Trophoblast cell (in vitro differentiated cells and primary cell): ENCODE measurements around the gene POP5.
A peak's percentile ranks its signal among the peaks of the same experiment; 100 is the strongest.
"Not testable (repeated sequence)": the region's sequence is repeated elsewhere in the genome, so short reads cannot be mapped to it uniquely, and the experiment has no call there.

Experiments
- DNase-seq, 2 donors: peaks; one replicate each; pipeline ENCODE4 v3.0.0-alpha.2; 2016
- H2AFZ ChIP-seq: 2 replicates; pipeline ENCODE4 v1.6.1; 2013; ENCODE audit warnings: low read length, moderate library complexity, mild to moderate bottlenecking; ENCODE audit not compliant: insufficient read depth, poor library complexity
- H2AK5ac ChIP-seq: 2 replicates; pipeline ENCODE4 v1.6.1; 2013; ENCODE audit warnings: mild to moderate bottlenecking, low read length
- H2BK120ac ChIP-seq: 2 replicates; pipeline ENCODE4 v1.6.1; 2013; ENCODE audit warnings: low read length, mild to moderate bottlenecking, moderate library complexity; ENCODE audit not compliant: insufficient read depth, poor library complexity
- H2BK12ac ChIP-seq: 2 replicates; pipeline ENCODE4 v1.6.1; 2013; ENCODE audit warnings: mild to moderate bottlenecking, low read length, moderate library complexity
- H2BK5ac ChIP-seq: 2 replicates; pipeline ENCODE4 v1.6.1; 2013; ENCODE audit warnings: low read length, low read depth, moderate library complexity, mild to moderate bottlenecking; ENCODE audit not compliant: poor library complexity
- H3K14ac ChIP-seq: 2 replicates; pipeline ENCODE4 v1.6.1; 2013; ENCODE audit warnings: mild to moderate bottlenecking, low read length
- H3K18ac ChIP-seq: 2 replicates; pipeline ENCODE4 v1.6.1; 2013; ENCODE audit warnings: mild to moderate bottlenecking, low read length
- H3K23ac ChIP-seq: 2 replicates; pipeline ENCODE4 v1.6.1; 2013; ENCODE audit warnings: low read length
- H3K27ac ChIP-seq: 2 replicates; pipeline ENCODE4 v1.5.1; 2013; ENCODE audit warnings: low read depth, mild to moderate bottlenecking, inconsistent platforms, low read length, moderate library complexity
- H3K27me3 ChIP-seq: 2 replicates; pipeline ENCODE4 v1.6.1; 2013; ENCODE audit warnings: inconsistent platforms, mild to moderate bottlenecking, low read length, moderate library complexity; ENCODE audit not compliant: insufficient read depth
- H3K36me3 ChIP-seq, 2 experiments: 1 replicate in 1 of 2; 2 replicates in 1 of 2; pipeline ENCODE4 v1.6.1; 2013; ENCODE audit warnings: low read length in 2 of 2, mild to moderate bottlenecking in 2 of 2, moderate library complexity in 1 of 2; ENCODE audit not compliant: insufficient read depth in 2 of 2, control insufficient read depth in 1 of 2
- H3K4ac ChIP-seq: 2 replicates; pipeline ENCODE4 v1.6.1; 2013; ENCODE audit warnings: low read depth, mild to moderate bottlenecking, low read length, moderate library complexity
- H3K4me1 ChIP-seq, 2 experiments: 1 replicate in 1 of 2; 2 replicates in 1 of 2; pipeline ENCODE4 v1.6.1; 2013; ENCODE audit warnings: low read length in 2 of 2, mild to moderate bottlenecking in 2 of 2, moderate library complexity in 1 of 2; ENCODE audit not compliant: insufficient read depth in 2 of 2, control insufficient read depth in 1 of 2
- H3K4me2 ChIP-seq: 2 replicates; pipeline ENCODE4 v1.6.1; 2013; ENCODE audit warnings: inconsistent platforms, mild to moderate bottlenecking, low read length, moderate library complexity
- H3K4me3 ChIP-seq: 2 replicates; pipeline ENCODE4 v1.5.1; 2013; ENCODE audit warnings: mild to moderate bottlenecking, low read depth, low read length, inconsistent platforms
- H3K79me1 ChIP-seq: one replicate; pipeline ENCODE4 v1.6.1; 2013; ENCODE audit warnings: low read length
- H3K79me2 ChIP-seq: 2 replicates; pipeline ENCODE4 v1.6.1; 2013; ENCODE audit warnings: low read length, mild to moderate bottlenecking; ENCODE audit not compliant: control insufficient read depth, insufficient read depth, poor library complexity
- H3K9ac ChIP-seq: 2 replicates; pipeline ENCODE4 v1.6.1; 2013; ENCODE audit warnings: mild to moderate bottlenecking, low read length
- H3K9me3 ChIP-seq: 2 replicates; pipeline ENCODE4 v1.6.1; 2013; ENCODE audit warnings: low read depth, mild to moderate bottlenecking, control low read depth, inconsistent platforms, low read length; ENCODE audit not compliant: insufficient read depth
- H4K12ac ChIP-seq: 2 replicates; pipeline ENCODE4 v1.6.1; 2013; ENCODE audit warnings: low read depth, mild to moderate bottlenecking, low read length, moderate library complexity
- H4K8ac ChIP-seq: 2 replicates; pipeline ENCODE4 v1.6.1; 2013; ENCODE audit warnings: low read depth, mild to moderate bottlenecking, low read length, moderate library complexity
- H4K91ac ChIP-seq: one replicate; pipeline ENCODE4 v1.6.1; 2013; ENCODE audit warnings: low read depth, mild to moderate bottlenecking, low read length, moderate library complexity
- WGBS: extraction: QIAGEN DNeasy Blood & Tissue Kit; methylation state at CpG from one replicate; pipeline ENCODE4 v1.1.7; 2013; ENCODE audit warnings: missing lambda C conversion rate; ENCODE audit not compliant: insufficient read length, insufficient coverage; ENCODE audit errors: extremely low coverage; 5-methylcytosine and 5-hydroxymethylcytosine counted together

POP5 gene

GRCh38 chr12:120617193-120617592 is 36.0 kb upstream of the POP5 start:
- H3K27ac ChIP-seq, H2AK5ac ChIP-seq, H2BK5ac ChIP-seq, H3K4me1 ChIP-seq, H3K27me3 ChIP-seq, H4K8ac ChIP-seq, H2AFZ ChIP-seq, H3K79me1 ChIP-seq, H3K9me3 ChIP-seq, H3K36me3 ChIP-seq, H3K4me2 ChIP-seq, H4K12ac ChIP-seq, DNase-seq, H2BK120ac ChIP-seq, H3K23ac ChIP-seq, H3K79me2 ChIP-seq, H2BK12ac ChIP-seq, H3K14ac ChIP-seq, H4K91ac ChIP-seq, H3K4me3 ChIP-seq, H3K4ac ChIP-seq, H3K9ac ChIP-seq, H3K18ac ChIP-seq: not testable (repeated sequence)
- no CpG with 5 or more reads among the region's 3 CpGs for WGBS

GRCh38 chr12:120614848-120615247 is 33.6 kb upstream of the POP5 start:
- H3K4me3 ChIP-seq, result no peak overlapping the region
- no peak overlapping the region for H2BK120ac ChIP-seq
- no peak overlapping the region for H2AFZ ChIP-seq
- H2AK5ac ChIP-seq, result no peak overlapping the region
- H3K79me2 ChIP-seq, result no peaks in the 10 kb centered on the region
- no peaks in the 10 kb centered on the region for H3K79me1 ChIP-seq
- H3K14ac ChIP-seq, result no peak overlapping the region
- no peak overlapping the region for H3K23ac ChIP-seq
- H4K91ac ChIP-seq, result no peak overlapping the region
- no peak overlapping the region for H3K9ac ChIP-seq
- DNase-seq, result no peak
- no peak overlapping the region for H3K4ac ChIP-seq
- H3K18ac ChIP-seq, result no peak overlapping the region
- H4K12ac ChIP-seq, result no peak overlapping the region
- no peaks in the 10 kb centered on the region for H3K27me3 ChIP-seq
- no peak overlapping the region for H4K8ac ChIP-seq
- no peaks in the 10 kb centered on the region for H3K36me3 ChIP-seq
- no peak overlapping the region for H3K27ac ChIP-seq
- no peak overlapping the region for H2BK5ac ChIP-seq
- no peak overlapping the region for H2BK12ac ChIP-seq
- H3K4me2 ChIP-seq, result no peak overlapping the region
- H3K4me1 ChIP-seq, result no peaks in the 10 kb centered on the region
- no peaks in the 10 kb centered on the region for H3K9me3 ChIP-seq

GRCh38 chr12:120611534-120611933 is 30.3 kb upstream of the POP5 start:
- not testable (repeated sequence) for H3K4ac ChIP-seq, H3K9ac ChIP-seq, H3K4me3 ChIP-seq, H3K4me1 ChIP-seq, H2BK5ac ChIP-seq, H3K14ac ChIP-seq, H2AFZ ChIP-seq, H2BK12ac ChIP-seq, H3K9me3 ChIP-seq, H2AK5ac ChIP-seq, H4K12ac ChIP-seq, H4K8ac ChIP-seq, H3K79me2 ChIP-seq, H3K18ac ChIP-seq, DNase-seq, H3K27ac ChIP-seq, H3K36me3 ChIP-seq, H2BK120ac ChIP-seq, H3K23ac ChIP-seq, H3K79me1 ChIP-seq, H4K91ac ChIP-seq, H3K4me2 ChIP-seq, H3K27me3 ChIP-seq
- WGBS, result no CpG with 5 or more reads among the region's 1 CpG

GRCh38 chr12:120610560-120610959 is 29.4 kb upstream of the POP5 start:
- H3K79me2 ChIP-seq, result no peaks in the 10 kb centered on the region
- no peak overlapping the region for H3K23ac ChIP-seq
- H4K8ac ChIP-seq, result no peak overlapping the region
- no peaks in the 10 kb centered on the region for H3K27me3 ChIP-seq
- no peaks in the 10 kb centered on the region for H3K36me3 ChIP-seq
- H3K79me1 ChIP-seq, result no peaks in the 10 kb centered on the region
- no peak overlapping the region for H3K4me2 ChIP-seq
- H3K4me1 ChIP-seq, result no peaks in the 10 kb centered on the region
- H2BK12ac ChIP-seq, result no peak overlapping the region
- WGBS, result no CpG with 5 or more reads among the region's 4 CpGs
- no peak overlapping the region for H2AFZ ChIP-seq
- H3K9ac ChIP-seq, result no peak overlapping the region
- no peak overlapping the region for H4K12ac ChIP-seq
- no peak for DNase-seq
- H2BK120ac ChIP-seq, result no peak overlapping the region
- H4K91ac ChIP-seq, result no peak overlapping the region
- no peak overlapping the region for H3K27ac ChIP-seq
- H3K9me3 ChIP-seq, result no peaks in the 10 kb centered on the region
- no peak overlapping the region for H3K4ac ChIP-seq
- no peak overlapping the region for H3K4me3 ChIP-seq
- no peak overlapping the region for H3K14ac ChIP-seq
- no peak overlapping the region for H3K18ac ChIP-seq
- no peak overlapping the region for H2AK5ac ChIP-seq
- H2BK5ac ChIP-seq, result no peak overlapping the region

GRCh38 chr12:120602416-120602815 is 21.2 kb upstream of the POP5 start:
- WGBS, result no CpG with 5 or more reads among the region's 5 CpGs
- not testable (repeated sequence) for H2AK5ac ChIP-seq
- DNase-seq, result peak in 1 of 2 donors; percentile 15

More at GRCh38 chr12:120602416-120602815, 21.2 kb upstream of the POP5 start:
- H2BK120ac ChIP-seq, H2AFZ ChIP-seq, H2BK5ac ChIP-seq, H4K12ac ChIP-seq, H3K9ac ChIP-seq, H4K91ac ChIP-seq, H3K18ac ChIP-seq, H3K79me2 ChIP-seq, H3K4me1 ChIP-seq, H3K79me1 ChIP-seq, H3K14ac ChIP-seq, H2BK12ac ChIP-seq, H3K36me3 ChIP-seq, H3K27me3 ChIP-seq, H3K23ac ChIP-seq, H3K4ac ChIP-seq, H3K9me3 ChIP-seq, H3K27ac ChIP-seq, H4K8ac ChIP-seq, H3K4me2 ChIP-seq, H3K4me3 ChIP-seq: not testable (repeated sequence)
